GM19468 (cell line): ENCODE data around the gene ZNF232.
"Not testable (repeated sequence)": the region's sequence is repeated elsewhere in the genome, so short reads cannot be mapped to it uniquely, and the experiment has no call there.

Experiments used
- ATAC-seq: cut with Tn5 transposase; IDR thresholded peaks from one replicate; pipeline ENCODE4 v1.9.1; 2021; ENCODE audit warnings: mild to moderate bottlenecking, moderate library complexity, moderate number of reproducible peaks; ENCODE audit not compliant: unreplicated experiment; ENCODE audit errors: extremely low read depth

ZNF232 gene

DNA sequence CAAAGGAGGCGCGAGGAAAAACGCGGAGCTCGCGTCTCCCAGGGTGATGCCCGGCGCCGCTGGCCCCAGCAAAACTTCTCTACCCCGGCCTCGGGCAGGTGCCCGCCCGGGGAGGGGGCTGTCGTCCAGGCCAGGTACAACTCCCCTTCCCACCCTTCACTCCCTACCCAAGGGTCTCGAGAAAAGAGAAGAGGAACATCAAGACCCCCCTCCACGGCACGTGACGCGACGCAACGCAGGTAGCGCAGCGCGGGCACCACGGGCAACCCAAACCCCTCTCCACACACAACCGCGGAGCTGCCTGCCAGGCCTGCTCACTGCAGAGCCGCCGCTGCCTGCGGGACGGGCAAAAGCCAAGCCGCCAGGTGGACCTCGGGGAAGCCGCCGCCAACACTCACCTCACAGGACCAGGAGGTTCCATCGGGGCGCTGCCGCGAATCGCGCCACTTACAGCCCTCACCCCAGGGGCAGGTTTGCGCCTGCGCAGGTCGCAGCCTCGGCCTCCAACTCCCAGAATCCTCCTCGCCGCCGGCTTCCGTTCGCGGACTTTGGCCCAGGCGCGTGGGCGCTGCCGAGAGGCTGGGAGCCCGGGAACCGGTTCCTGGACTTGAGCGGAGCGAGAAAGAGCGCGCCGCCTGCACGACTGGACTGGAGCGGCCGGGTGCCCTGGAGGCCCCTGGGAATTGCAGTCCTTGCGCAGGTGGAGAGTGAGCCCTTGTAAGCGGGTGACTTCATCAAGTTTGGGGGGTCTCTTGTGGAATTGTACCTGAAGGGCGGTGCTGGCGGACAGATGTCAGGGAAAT is at the start of gene ZNF232:
Gene ZNF232 (minus strand): TSS at position 477 of the 803 bp plus-strand sequence. CDS start 56 bp downstream, at position 421.
- no peak for ATAC-seq

DNA sequence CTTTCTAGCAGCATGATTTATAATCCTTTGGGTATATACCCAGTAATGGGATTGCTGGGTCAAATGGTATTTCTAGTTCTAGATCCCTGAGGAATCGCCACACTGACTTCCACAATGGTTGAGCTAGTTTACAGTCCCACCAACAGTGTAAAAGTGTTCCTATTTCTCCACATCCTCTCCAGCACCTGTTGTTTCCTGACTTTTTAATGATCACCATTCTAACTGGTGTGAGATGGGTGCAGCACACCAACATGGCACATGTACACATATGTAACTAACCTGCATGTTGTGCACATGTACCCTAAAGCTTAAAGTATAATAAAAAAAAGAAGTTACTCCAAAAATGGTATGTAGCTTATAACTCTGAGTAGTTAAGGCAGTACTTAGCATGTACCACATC is 49.0 kb upstream of the ZNF232 start:
- ATAC-seq: not testable (repeated sequence)

GRCh38 chr17:5146122-5146521 is 34.4 kb upstream of the ZNF232 start:
- not testable (repeated sequence) for ATAC-seq

DNA sequence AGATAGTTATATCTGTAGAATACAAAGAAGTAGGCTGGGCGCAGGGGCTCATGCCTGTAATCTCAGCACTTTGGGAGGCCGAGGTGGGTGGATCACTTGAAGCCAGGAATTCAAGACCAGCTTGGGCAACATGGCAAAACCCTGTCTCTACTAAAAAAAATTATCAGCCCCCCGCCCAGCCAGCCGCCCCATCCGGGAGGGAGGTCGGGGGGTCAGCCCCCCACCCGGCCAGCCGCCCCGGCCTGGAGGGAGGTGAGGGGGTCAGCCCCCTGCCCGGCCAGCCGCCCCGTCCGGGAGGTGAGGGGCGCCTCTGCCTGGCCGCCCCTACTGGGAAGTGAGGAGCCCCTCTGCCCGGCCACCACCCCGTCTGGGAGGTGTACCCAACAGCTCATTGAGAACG is 31.2 kb upstream of the ZNF232 start:
- not testable (repeated sequence) for ATAC-seq

- no peak for ATAC-seq
Observed at GRCh38 chr17:5139458-5139732, 27.7 kb upstream of the ZNF232 start.

- ATAC-seq: no peak
Observed at GRCh38 chr17:5138616-5139457, 27.2 kb upstream of the ZNF232 start.

GRCh38 chr17:5138198-5138544 is 26.5 kb upstream of the ZNF232 start:
- ATAC-seq: not testable (repeated sequence)

DNA sequence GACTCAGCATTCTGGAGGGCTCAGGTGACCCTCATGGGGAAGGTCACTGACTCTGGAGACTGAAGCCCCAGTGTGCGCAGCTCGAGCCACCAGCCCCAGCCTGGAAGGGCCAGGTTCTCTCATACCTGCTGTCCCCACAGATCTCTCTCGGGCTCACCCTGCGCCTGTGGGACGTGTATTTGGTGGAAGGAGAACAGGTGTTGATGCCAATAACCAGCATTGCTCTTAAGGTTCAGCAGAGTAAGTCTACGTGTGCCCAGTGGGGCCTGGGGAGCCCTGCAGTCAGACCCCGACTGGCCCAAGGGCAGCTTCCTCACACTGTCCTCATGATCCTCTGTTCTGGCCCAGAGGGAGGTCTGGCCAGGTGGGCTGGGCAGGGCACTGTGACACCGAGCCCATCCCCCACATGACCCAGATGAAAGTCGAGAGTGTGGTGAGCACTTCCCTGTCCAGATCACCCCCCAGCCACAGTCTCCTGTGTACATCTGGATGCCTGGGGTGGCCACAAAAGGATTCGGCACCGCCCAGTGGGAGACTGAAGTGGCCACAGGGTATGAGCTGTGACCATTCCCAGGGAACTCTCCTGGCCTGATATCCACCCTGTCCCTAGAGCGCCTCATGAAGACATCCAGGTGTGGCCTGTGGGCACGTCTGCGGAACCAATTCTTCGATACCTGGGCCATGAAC is 26.0 kb upstream of the ZNF232 start:
- ATAC-seq: not testable (repeated sequence)

DNA sequence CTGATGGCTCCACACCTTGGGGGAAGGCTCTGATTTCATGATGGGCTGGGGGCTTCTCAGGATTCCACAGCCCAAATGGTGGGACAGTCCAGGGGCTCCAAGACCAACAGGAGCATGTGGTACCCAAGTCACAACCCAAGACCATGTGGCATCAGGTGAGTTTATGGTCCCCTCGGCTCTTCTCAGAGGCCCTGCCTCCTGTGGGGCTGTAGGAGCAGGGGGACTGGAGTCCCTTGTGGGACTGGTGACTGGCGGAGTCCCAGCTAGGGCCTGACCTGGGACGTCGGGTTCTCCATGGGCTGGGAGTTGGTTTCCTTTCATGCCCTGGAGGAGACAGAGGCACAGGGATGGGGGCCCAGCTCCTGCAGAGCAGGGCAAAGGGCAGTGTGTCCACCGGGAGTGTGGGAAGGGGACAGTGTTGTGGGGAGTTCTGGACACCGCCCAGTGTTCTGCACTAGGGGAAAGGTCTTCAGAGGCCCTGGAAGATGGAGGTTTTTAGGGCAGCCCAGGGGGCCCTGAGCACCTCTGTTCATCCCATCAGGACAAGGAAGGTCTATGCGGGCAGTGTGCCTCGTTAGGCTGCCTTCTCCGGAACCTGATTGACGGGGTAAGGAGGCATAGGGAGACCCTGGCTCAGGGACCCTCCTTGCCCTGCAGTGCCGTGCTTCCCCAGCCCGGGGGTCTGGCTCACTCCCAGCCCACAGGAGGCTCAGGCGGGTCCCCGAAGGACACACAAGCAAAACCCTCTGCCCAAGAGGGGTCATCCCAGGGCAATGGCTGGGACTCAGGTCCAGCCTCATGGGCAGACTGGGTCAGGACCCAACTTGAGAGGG is 25.1 kb upstream of the ZNF232 start:
- ATAC-seq: not testable (repeated sequence)

- no peak for ATAC-seq
Observed at GRCh38 chr17:5135726-5136579, 24.3 kb upstream of the ZNF232 start.

DNA sequence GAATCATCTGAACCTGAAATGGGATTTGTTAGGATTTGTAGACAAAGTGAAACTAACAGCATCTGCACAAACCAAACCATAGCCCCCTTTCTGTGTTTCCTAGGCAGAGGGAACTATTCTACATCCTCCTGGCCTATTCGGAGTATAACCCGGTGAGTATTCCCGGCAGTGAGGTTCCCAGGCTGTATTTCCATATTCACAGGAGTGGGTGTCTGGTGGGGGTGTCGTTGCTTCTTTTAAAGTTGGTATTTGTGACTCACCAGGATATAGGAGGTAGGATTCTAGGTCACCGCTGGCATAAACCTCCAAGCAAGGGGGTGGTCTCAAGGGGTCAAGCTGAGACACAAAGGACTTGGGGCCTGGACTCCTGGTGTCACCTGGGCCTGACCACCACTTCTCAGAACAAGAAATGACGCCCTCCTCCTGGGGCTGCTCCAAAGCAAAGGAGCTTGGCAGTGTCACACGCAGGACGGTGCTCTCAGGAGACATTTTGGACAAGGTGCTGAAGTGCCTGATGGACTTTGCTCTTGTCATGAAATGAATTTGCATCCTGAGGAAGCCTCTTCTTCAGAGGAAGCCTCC is 23.5 kb upstream of the ZNF232 start:
- ATAC-seq: not testable (repeated sequence)

- not testable (repeated sequence) for ATAC-seq
Observed at GRCh38 chr17:5134571-5134970, 22.9 kb upstream of the ZNF232 start.

GRCh38 chr17:5133961-5134360 is 22.3 kb upstream of the ZNF232 start:
- ATAC-seq: not testable (repeated sequence)

DNA sequence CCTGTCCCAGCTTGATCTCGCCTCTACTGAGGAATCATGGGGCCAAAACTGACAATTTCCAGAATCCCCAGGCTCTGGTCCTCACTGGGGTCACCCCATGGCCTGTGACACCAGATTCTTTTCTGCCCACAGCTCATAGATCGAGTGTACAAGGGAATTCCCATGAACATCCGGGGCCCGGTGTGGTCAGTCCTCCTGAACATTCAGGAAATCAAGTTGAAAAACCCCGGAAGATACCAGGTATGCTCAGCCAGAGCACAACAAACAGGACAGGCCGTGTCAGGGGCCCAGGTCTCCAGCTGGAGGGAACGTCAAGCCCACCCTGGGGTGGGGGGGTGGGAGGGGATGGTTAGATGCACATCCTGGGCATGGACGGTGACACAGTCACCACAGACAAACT is 21.6 kb upstream of the ZNF232 start:
- ATAC-seq: no peak

DNA sequence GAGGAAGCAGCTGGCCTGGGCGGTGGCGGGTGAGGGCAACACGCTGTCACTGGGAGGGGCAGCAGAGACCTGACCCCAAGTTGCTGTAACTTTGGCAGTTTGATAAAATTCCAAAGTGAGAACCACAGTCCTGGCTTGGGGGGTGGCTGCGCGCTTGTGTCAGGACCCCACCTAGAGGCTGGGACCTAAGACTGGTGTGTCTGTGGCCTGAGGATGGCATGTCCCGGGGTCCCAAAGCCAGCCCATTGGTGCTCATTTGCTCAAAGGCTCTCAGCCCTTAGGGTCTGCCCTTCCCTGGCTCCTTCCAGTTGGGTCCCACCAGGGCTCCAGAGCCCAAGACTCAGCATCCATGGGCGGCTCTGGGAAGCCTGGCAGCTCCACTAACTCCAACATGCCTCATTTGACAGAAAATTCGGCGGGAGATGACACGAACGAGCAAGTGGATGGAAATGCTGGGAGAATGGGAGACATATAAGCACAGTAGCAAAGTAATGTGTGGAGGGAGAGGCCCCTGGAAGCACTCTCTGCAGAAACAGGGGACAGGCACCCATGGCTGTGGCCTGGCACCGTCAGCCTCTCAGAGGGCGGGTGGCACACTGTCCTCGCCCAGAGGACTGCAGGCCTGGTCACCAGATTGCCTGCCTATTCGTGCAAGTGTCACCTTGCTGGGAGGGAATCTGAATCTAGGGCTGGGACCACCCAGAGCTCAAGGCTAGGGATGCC is 21.0 kb upstream of the ZNF232 start:
- not testable (repeated sequence) for ATAC-seq

- not testable (repeated sequence) for ATAC-seq
Observed at GRCh38 chr17:5131799-5132502, 20.3 kb upstream of the ZNF232 start.

- no peak for ATAC-seq
Observed at GRCh38 chr17:5131146-5131715, 19.6 kb upstream of the ZNF232 start.
